ENCODE results near the gene PKMYT1. TPM values are rescaled to one million over a fixed set of nuclear protein-coding genes. Genes with fewer than 3 reads are reported as not detected.

The PKMYT1 gene
- total RNA-seq, 1 donor from 2014 or later, result 12.2 TPM

GRCh38 chr16:3017794-3018506 lies 37.7 kb upstream of the PKMYT1 start, which contains the start of gene CLDN6:
CLDN6 (minus strand) TSS chr16:3018183; CDS start chr16:3016021, 2,162 bp downstream.
- no peak for DNase-seq

GRCh38 chr16:3017344-3017743 lies 37.1 kb upstream of the PKMYT1 start:
- DNase-seq, result no peak

DNA sequence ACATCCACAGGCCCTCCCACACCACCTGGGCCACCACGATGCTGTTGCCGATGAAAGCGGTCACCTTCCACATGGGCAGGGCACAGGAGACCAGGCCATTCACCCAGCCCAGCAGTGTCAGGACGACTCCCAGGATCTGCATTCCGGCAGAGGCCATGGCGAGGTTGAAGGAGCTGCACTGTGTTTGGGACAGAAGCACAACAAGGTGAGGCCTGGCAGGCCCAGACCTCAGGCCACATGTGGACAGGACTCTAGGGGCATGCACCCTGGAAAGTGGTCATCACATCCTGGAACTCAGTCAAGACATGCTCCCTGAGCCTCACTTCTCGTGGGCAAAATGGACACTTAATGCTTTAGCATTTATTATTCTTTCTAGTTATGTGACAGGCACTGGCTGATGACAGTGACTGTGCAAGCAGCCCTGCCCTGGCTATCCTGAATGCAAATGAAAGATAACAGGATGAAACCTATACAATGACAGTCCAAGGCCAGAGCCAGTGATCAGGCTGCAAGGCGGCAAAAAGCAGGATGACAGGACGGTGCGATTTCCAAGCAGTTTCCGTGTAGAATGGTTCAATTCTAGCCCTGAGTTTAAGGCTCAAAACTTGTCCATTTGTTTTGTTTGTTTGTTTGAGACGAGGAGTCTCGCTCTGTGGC lies 35.7 kb upstream of the PKMYT1 start:
- DNase-seq, result no peak

GRCh38 chr16:3014971-3015370 lies 34.7 kb upstream of the PKMYT1 start:
- DNase-seq, result no peak

DNA sequence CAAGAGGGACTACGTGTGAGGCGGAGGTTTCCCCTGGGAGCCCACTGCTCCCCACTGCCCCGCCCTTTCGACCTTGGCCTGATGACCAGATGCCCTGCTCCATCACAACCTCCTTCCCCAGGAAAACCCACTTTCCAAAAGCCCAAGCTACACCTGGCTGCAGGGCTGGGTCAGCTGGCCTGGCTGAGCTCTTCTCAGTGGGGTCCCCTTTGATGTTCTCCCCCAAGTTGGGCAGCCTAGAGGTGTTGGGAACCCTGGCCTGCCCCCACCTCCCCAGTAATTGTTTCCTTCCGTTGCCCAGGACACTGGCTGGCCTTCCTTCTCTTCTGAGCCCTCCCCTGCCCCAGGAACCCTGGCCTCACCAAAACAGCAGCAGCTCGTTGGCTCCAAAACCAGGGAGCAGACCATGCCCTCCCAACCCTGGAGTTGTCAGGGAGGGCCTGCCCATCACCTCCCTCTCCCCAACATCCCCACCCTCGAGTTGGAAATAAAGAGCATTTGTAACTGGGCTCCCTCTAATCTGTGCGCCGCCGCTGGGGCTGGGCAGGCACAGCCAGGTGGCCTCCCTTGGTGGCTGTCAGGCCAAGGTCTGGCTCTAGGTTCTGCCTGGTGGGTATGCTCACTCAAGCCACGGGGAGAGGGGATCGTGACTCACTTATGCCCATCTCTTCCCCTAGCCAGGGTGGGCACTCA lies 33.9 kb upstream of the PKMYT1 start:
- no peak for DNase-seq

DNA sequence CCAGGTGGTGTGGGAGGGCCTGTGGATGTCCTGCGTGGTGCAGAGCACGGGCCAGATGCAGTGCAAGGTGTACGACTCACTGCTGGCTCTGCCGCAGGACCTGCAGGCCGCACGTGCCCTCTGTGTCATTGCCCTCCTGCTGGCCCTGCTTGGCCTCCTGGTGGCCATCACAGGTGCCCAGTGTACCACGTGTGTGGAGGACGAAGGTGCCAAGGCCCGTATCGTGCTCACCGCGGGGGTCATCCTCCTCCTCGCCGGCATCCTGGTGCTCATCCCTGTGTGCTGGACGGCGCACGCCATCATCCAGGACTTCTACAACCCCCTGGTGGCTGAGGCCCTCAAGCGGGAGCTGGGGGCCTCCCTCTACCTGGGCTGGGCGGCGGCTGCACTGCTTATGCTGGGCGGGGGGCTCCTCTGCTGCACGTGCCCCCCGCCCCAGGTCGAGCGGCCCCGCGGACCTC lies 33.3 kb upstream of the PKMYT1 start:
- no peak for DNase-seq

GRCh38 chr16:3012828-3013420 lies 32.7 kb upstream of the PKMYT1 start, which contains the start of gene CLDN9:
CLDN9 (plus strand) TSS chr16:3012923; CDS start chr16:3013363, 440 bp downstream.
- no peak for DNase-seq

DNA sequence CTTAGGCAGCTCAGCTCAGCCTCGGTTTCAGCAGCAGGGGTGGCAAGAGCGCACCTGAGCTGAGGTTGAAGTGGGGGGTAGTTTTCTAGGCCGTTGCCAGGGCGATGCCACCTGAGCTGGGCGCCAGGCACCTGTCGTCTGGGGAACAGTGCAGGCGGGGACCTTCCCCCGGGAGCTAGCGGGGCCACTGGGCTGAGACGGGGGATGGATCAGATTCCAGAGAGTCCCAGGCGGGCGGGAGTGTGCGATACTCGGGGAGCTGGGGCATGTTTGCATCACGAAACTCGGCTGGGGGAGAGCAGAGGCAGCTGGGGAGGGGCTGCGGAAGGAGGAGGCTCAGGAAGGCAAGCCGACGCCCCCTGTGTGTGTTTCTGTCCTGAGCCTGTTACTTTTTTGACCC lies 32.0 kb upstream of the PKMYT1 start:
- DNase-seq, result no peak

GRCh38 chr16:3010510-3010909 lies 30.3 kb upstream of the PKMYT1 start:
- no peak for DNase-seq

DNA sequence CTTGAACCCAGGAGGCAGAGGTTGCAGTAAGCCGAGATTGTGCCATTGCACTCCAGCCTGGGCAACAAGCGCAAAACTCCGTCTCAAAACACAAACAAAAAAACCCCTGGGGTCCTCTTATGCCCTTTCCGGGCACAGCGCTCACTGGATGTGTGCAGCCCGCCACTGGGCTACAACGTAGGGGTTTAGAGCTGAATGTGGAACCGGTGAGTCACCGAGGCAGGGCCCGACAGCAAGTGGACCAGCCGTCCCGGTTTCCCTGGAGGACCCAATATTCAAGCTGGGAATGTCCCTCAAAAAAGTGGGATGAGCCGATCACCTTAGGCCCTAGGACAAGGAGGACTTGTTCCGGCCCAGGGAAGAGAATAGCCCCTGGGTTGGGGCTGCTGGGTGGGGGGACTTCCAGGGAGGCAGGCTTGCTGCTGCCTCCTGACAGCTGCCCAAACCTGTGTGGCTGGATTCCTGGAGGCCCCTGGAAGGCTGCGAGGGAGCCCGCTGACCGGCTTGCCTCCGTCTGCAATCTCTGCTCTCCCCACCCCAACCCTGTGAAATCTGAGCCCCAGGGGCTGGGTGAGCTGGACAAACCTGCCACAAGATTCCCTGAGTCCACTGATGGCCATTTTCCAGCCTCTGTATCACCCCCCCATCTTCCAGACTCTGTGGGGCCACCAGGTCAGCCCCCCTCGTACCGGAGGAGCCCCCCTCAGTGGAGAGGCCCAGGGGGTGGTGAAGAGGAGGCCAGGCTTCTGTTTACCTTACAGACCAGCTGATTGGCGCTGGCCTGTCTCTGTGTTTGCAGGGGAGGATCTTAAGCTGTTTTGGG lies 29.5 kb upstream of the PKMYT1 start:
- peak; percentile 68 for DNase-seq

- DNase-seq, result no peak
Observed at GRCh38 chr16:3008690-3009037, 28.4 kb upstream of the PKMYT1 start.

DNA sequence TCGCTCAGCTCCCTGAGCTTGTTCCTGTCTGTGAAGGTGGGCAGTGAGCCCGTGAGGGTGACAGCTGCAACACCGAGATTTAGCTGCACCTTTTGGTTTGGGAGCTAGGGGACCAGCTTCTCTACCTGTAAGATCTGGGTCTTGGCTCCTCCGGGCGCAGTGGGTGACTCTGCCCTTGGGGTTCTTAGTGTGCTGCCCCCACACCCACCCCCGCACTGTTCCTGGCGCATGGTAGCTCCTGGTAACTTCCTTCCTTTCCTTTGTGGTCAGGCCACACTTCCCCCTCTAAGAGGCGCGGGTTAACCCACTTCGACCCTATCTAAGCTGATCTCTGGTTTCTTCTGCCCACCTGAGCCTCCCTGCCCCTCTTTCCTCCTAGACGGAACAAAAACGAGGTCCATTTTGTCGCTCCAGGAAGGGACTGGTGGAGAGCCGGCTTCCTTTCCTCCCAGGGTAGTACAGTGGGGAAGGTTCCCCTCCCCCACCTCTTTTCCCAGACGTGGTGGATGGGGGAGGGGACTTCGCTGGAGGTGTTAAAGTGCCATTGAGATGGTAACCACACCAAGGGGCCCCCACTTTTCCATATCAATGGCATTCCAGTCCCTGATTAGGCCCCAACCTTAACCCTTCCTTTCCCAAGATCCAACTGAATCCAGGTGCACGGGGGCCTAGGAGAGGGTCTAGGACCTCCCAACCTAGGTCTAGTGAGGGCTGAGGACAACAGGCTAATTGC lies 27.9 kb upstream of the PKMYT1 start:
- no peak for DNase-seq

DNA sequence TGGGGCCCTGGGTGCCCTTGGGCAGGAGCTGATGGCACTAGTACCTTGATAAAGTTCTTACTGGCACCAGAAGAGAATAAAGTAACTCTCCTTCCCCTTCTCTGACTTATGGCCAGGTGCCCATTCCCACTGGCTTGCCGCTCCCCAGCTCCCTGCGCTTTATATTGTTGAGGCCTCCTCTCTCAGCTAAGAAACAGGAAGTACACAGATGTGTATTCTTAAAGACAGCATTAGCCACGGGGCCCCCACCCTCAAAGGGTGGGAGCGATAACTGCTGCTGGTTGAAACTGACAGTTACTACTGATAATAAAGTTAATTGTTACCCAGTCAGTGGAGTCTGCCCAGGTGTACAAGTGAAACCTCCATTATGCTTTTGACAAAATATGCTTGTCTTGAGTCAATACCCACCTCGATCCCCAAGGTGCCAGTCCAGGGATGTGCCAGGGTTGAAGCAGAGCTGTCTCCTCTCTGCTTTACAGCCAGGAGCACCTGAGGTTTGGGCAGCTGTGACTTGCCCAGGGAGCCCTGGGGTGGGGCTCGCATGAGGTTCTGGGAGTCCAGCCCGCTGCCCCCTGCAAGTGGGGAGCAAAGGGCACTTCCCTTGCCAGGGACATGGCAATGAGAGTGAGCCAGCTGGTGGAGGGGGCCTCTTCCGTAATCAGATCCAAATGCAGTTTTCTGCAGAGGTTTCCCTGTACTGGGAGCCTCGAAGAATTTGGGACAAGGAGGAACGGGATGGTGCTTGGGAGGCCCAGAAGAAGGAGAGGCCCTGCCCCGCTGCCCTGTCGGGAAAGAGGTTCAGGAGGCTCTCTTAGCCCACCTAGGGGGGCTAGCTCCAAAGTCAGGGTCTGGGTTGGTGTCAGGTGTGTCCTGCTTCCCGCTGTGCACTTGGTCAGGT lies 27.1 kb upstream of the PKMYT1 start:
- DNase-seq, result no peak

GRCh38 chr16:3004781-3005284 lies 24.6 kb upstream of the PKMYT1 start:
- DNase-seq, result no peak

- DNase-seq, result no peak
Observed at GRCh38 chr16:3004319-3004718, 24.1 kb upstream of the PKMYT1 start.

- DNase-seq, result peak; percentile 99
Observed at GRCh38 chr16:3003582-3004270, 23.5 kb upstream of the PKMYT1 start.

GRCh38 chr16:3001316-3001715 lies 21.1 kb upstream of the PKMYT1 start:
- DNase-seq, result no peak

DNA sequence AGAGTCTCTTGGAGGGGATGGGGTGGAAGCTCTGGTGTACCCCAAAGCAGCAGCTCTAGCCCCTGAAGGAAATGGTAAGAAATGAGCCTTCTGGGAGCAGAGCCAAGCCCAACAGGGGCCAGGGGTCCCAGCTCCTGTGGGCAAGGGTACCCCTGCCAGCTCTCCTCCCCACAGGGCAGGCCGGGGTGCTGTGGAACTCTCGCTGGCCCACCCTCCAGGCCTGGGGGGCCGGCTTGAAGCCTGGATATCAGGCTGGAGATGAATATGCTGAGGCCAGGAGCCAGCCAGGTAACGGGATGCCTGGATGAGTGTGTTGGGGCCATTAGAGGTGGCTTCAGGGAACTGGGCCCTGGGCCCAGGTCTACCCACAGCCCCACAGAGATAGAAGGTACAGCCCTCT lies 20.3 kb upstream of the PKMYT1 start:
- DNase-seq, result no peak

GRCh38 chr16:2999929-3000328 lies 19.7 kb upstream of the PKMYT1 start:
- DNase-seq, result no peak
